Vagina (tissue), 2 donors: ENCODE results near the gene DIMT1. TPM values are rescaled to one million over a fixed set of nuclear protein-coding genes. Genes with fewer than 3 reads are reported as not detected.
A peak's percentile ranks its signal among the peaks of the same experiment; 100 is the strongest.

Experiments used
- DNase-seq, 2 donors: peaks; one replicate each; pipeline ENCODE4 v3.0.0-alpha.2; 2017; ENCODE audit errors: extremely low spot score in 2 of 2
- H3K27ac ChIP-seq: fragments of 200-600 bp; sonication (generic); one replicate; pipeline ENCODE4 v1.5.1; 2019
- H3K27me3 ChIP-seq: fragments of 200-600 bp; sonication (generic); one replicate; pipeline ENCODE4 v1.5.1; 2019
- H3K36me3 ChIP-seq, 2 donors: fragments of 200-600 bp; sonication (generic); one replicate each; pipeline ENCODE4 v1.5.1; 2017 to 2019
- H3K4me1 ChIP-seq: fragments of 200-600 bp; sonication (generic); one replicate; pipeline ENCODE4 v1.5.1; 2019
- H3K4me3 ChIP-seq, 2 donors: fragments of 200-600 bp; sonication (generic); 1 replicate in 1 of 2; 2 replicates in 1 of 2; pipeline ENCODE4 v1.5.1; 2016 to 2019
- H3K9me3 ChIP-seq: fragments of 200-600 bp; sonication (generic); one replicate; pipeline ENCODE4 v1.5.1; 2019
- CTCF ChIP-seq, 3 experiments: fragments of 450-650 bp in 2 of 3; fragments of 200-600 bp in 1 of 3; sonication (generic) in 1 of 3; IDR thresholded peaks; one replicate each; pipeline ENCODE4 v1.5.1; 2017 to 2019; ENCODE audit warnings: antibody characterized with exemption in 3 of 3, mild to moderate bottlenecking in 2 of 3, moderate library complexity in 2 of 3
- POLR2A ChIP-seq, 2 donors: fragments of 450-650 bp; IDR thresholded peaks; one replicate each; pipeline ENCODE4 v1.6.1; 2017; ENCODE audit warnings: antibody characterized with exemption in 2 of 2, mild to moderate bottlenecking in 2 of 2, moderate library complexity in 2 of 2
- POLR2AphosphoS5 ChIP-seq, 2 donors: sonication (generic); formaldehyde crosslinking; IDR thresholded peaks; one replicate each; pipeline ENCODE4 v1.9.0; 2017; ENCODE audit warnings: antibody characterized with exemption in 2 of 2, mild to moderate bottlenecking in 2 of 2, low read depth in 1 of 2; ENCODE audit not compliant: insufficient read depth in 1 of 2
- intact Hi-C: fragments of 100-400 bp; cut with DNase I; formaldehyde crosslinking; loops from one replicate; pipeline ENCODE4 v1.15.1; 2023
- total RNA-seq: library from RNA; depleted of rRNA; stranded (reverse); fragments of >200 nt; gene quantifications from one replicate; pipeline ENCODE4 v1.2.3, GENCODE V29; 2016

Gene DIMT1
- total RNA-seq, 1 donor from 2014 or later: 25.5 TPM

- H3K4me3 ChIP-seq: peak overlapping the region; percentile 77 to 88
These were observed 10.0 kb upstream of the DIMT1 start for GRCh38 chr5:62413711-62414110.

GRCh38 chr5:62412549-62413329, 9.0 kb upstream of the DIMT1 start, which contains the start of gene IPO11:
Gene IPO11, plus strand, starts transcription at chr5:62412763. Its CDS starts 24,517 bp downstream, at chr5:62437280.
- peaks cover 16% of the 10 kb centered on the region for H3K4me1 ChIP-seq
- peak within 1 kb of the TSS; percentile 77 to 88 for H3K4me3 ChIP-seq
- H3K27me3 ChIP-seq: no peaks in the 10 kb centered on the region
- DNase-seq: peak; percentile 99
- no peaks in the 10 kb centered on the region for H3K9me3 ChIP-seq
- intact Hi-C loops: no loop called here
- peak within 1 kb of the TSS; percentile 61 for H3K27ac ChIP-seq
- no peaks in the 10 kb centered on the region for H3K36me3 ChIP-seq
- TF ChIP-seq POLR2A (IDR thresholded peaks at IDR 0.05) (peak in 1 of 2 donors; percentile 22), CTCF (IDR thresholded peaks at IDR 0.05) (no peak), POLR2AphosphoS5 (IDR thresholded peaks at IDR 0.05; ENCODE audit: insufficient read depth in 1 of 2, low read depth in 1 of 2) (peak; percentile 93 to 99)

More at GRCh38 chr5:62413711-62414110, 10.0 kb upstream of the DIMT1 start:
- Histone ChIP-seq H3K4me1 (peaks cover 16% of the 10 kb centered on the region), H3K27me3 (no peaks in the 10 kb centered on the region), H3K27ac (no peak overlapping the region), H3K36me3 (no peaks in the 10 kb centered on the region), H3K9me3 (no peaks in the 10 kb centered on the region)
- no peak for DNase-seq
- TF ChIP-seq CTCF (IDR thresholded peaks at IDR 0.05): no peak
- no peak for TF ChIP-seq POLR2A (IDR thresholded peaks at IDR 0.05)
- TF ChIP-seq POLR2AphosphoS5 (IDR thresholded peaks at IDR 0.05; ENCODE audit: insufficient read depth in 1 of 2, low read depth in 1 of 2): no peak
- intact Hi-C loops: no loop called here

- H3K27ac ChIP-seq: no peak overlapping the region
- H3K27me3 ChIP-seq: no peaks in the 10 kb centered on the region
- intact Hi-C loops: no loop called here
- H3K36me3 ChIP-seq: peaks cover 3 to 86% of the 10 kb centered on the region in 2 donors
- H3K4me1 ChIP-seq: no peaks in the 10 kb centered on the region
- TF ChIP-seq CTCF (IDR thresholded peaks at IDR 0.05): no peak
- no peak for TF ChIP-seq POLR2A (IDR thresholded peaks at IDR 0.05)
- no peak for TF ChIP-seq POLR2AphosphoS5 (IDR thresholded peaks at IDR 0.05; ENCODE audit: insufficient read depth in 1 of 2, low read depth in 1 of 2)
- H3K9me3 ChIP-seq: no peaks in the 10 kb centered on the region
- H3K4me3 ChIP-seq: no peak overlapping the region
- no peak for DNase-seq
These were observed 8.3 kb downstream of the DIMT1 start for GRCh38 chr5:62395210-62395950.

GRCh38 chr5:62386824-62387223, 16.9 kb downstream of the DIMT1 start:
- Histone ChIP-seq H3K27me3 (no peaks in the 10 kb centered on the region), H3K4me1 (peaks cover 15% of the 10 kb centered on the region), H3K4me3 (no peak overlapping the region), H3K27ac (peak overlapping the region; percentile 31), H3K9me3 (no peaks in the 10 kb centered on the region), H3K36me3 (peaks cover 0 to 42% of the 10 kb centered on the region in 2 donors)
- no peak for DNase-seq
- intact Hi-C loops: no loop called here
- TF ChIP-seq POLR2A (IDR thresholded peaks at IDR 0.05) (no peak), POLR2AphosphoS5 (IDR thresholded peaks at IDR 0.05; ENCODE audit: insufficient read depth in 1 of 2, low read depth in 1 of 2) (no peak), CTCF (IDR thresholded peaks at IDR 0.05) (no peak)
